ENCODE measurements around the gene ZDHHC20. TPM values are rescaled to one million over a fixed set of nuclear protein-coding genes. Genes with fewer than 3 reads are reported as not detected.

The ZDHHC20 gene
- total RNA-seq, 2 experiments from 2014 or later: 84.7 to 85.0 TPM

GRCh38 chr13:21347753-21348318, 111.3 kb downstream of the ZDHHC20 start:
- ChIA-PET POLR2A (no interaction called here), CTCF (interaction anchor here (1.5 kb wide), 1 partner anchor 50 kb away, joined by 4 read pairs; no protein-coding TSS in a partner anchor)
- H3K36me3 Mint-ChIP-seq (ENCODE audit: low read depth): no peaks in the 10 kb centered on the region
- DNase-seq: no peak
- no peak overlapping the region for H3K27ac Mint-ChIP-seq
- H3K4me3 Mint-ChIP-seq: no peak overlapping the region
- H3K27me3 Mint-ChIP-seq: no peaks in the 10 kb centered on the region
- H3K4me1 Mint-ChIP-seq: peaks cover 25% of the 10 kb centered on the region
- H3K9me3 Mint-ChIP-seq: no peaks in the 10 kb centered on the region

- Mint-ChIP-seq H3K4me3 (peak overlapping the region; percentile 68), H3K36me3 (ENCODE audit: low read depth) (no peaks in the 10 kb centered on the region), H3K27ac (peak overlapping the region; percentile 93), H3K9me3 (no peaks in the 10 kb centered on the region), H3K4me1 (peaks cover 32% of the 10 kb centered on the region), H3K27me3 (no peaks in the 10 kb centered on the region)
- ChIA-PET CTCF (interaction anchor here (1.6 kb wide), 1 partner anchor 11 kb away, joined by 10 read pairs; no protein-coding TSS in a partner anchor), POLR2A (interaction anchor here (0.6 kb wide), 2 partner anchors 401 to 763 kb away, joined by 3 to 11 read pairs; no protein-coding TSS in a partner anchor)
- DNase-seq: peak; percentile 55
These were observed 114.4 kb downstream of the ZDHHC20 start for GRCh38 chr13:21344662-21345176.

GRCh38 chr13:21343659-21344058, 115.4 kb downstream of the ZDHHC20 start:
- no peaks in the 10 kb centered on the region for H3K27me3 Mint-ChIP-seq
- H3K36me3 Mint-ChIP-seq (ENCODE audit: low read depth): no peaks in the 10 kb centered on the region
- H3K9me3 Mint-ChIP-seq: no peaks in the 10 kb centered on the region
- POLR2A ChIA-PET: no interaction called here
- H3K27ac Mint-ChIP-seq: peak overlapping the region; percentile 93
- CTCF ChIA-PET: interaction anchor here (0.6 to 1.6 kb wide), 4 partner anchors 12 to 45 kb away, joined by 3 to 10 read pairs (median 3); no protein-coding TSS in a partner anchor
- no peak for DNase-seq
- H3K4me1 Mint-ChIP-seq: peaks cover 32% of the 10 kb centered on the region
- H3K4me3 Mint-ChIP-seq: peak overlapping the region; percentile 68

DNA sequence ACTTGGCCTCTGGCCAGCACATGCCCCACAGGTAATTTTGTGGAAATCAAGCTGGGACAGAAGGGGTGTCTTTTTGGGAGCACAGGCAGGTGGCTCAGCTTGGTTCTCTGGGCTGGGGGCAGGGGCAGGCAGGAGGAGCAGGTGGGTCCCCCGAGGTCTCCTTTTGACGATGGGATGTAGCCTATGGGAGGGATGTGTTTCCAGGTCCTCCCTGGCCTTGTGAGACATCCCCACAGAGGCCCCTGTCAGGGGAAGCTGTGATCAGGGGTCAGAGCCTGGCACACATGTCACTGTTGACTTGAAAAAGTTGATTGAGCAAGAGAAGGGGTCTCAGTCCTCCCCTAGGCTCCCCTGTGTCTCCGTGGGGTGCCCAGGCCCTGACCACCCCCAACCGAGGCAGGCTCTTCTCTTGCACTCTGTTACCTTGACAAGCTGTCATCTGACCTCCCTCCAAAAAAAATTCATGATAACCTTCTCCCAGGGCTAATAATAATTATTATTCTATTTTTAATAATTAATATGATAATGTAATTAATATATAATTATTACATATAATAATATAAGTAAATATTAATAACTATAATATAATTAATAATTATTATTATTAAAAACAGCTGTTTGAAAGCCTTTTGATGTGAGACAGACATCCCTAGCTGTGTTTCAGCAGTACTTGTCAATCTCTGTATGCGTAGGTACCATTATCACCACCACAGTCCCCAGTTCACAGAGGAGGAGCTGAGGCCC, 116.2 kb downstream of the ZDHHC20 start:
- Mint-ChIP-seq H3K9me3 (no peaks in the 10 kb centered on the region), H3K36me3 (ENCODE audit: low read depth) (no peaks in the 10 kb centered on the region), H3K4me3 (peak overlapping the region; percentile 68), H3K27me3 (no peaks in the 10 kb centered on the region), H3K27ac (peak overlapping the region; percentile 93), H3K4me1 (peaks cover 32% of the 10 kb centered on the region)
- no peak for DNase-seq
- CTCF ChIA-PET: interaction anchor here (0.7 to 1.6 kb wide), 3 partner anchors 13 to 45 kb away, joined by 3 to 10 read pairs (median 3); no protein-coding TSS in a partner anchor
- POLR2A ChIA-PET: no interaction called here

DNA sequence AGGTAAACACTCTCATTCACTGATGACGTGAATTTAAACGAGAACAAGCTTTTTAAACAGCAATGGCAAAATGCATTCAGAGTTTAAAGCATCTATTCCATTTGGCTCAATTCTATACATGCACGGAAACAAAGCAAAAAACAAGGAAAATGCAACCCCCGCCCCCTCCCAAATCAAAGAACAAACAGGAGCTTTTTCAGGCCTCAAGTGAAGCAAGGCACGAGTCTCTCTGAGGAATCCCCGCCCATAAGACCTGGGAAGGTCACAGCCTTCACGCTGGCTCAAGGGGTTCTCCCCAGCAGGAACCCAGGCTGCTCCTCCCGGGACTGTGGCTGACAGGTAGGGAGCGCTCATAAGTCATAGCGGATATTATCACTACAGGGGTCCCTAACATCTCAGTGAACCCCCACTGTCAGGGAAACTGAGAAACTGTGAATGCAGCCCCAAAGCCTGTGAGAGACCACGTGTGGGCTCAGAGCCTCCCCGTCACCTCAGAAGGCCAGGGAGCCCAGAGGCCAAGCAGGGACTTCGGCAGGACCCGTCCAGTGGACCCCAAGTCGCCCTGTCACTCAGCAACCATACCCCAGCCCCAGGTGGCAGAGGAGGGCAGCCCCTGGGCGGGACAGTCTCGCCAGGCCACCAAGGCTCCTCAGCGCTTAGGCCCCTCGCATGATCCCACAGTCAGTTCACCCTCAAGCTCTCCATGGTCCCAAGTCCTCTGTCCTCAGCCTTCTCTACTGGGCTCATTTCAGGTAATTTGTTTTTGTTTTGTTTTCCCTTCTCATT, 117.3 kb downstream of the ZDHHC20 start:
- no peaks in the 10 kb centered on the region for H3K9me3 Mint-ChIP-seq
- H3K27ac Mint-ChIP-seq: no peak overlapping the region
- H3K36me3 Mint-ChIP-seq (ENCODE audit: low read depth): no peaks in the 10 kb centered on the region
- H3K4me3 Mint-ChIP-seq: no peak overlapping the region
- H3K27me3 Mint-ChIP-seq: no peaks in the 10 kb centered on the region
- H3K4me1 Mint-ChIP-seq: peaks cover 32% of the 10 kb centered on the region
- ChIA-PET CTCF (no interaction called here), POLR2A (no interaction called here)
- DNase-seq: no peak

- no peak overlapping the region for H3K4me3 Mint-ChIP-seq
- ChIA-PET POLR2A (no interaction called here), CTCF (no interaction called here)
- H3K36me3 Mint-ChIP-seq (ENCODE audit: low read depth): no peaks in the 10 kb centered on the region
- no peaks in the 10 kb centered on the region for H3K27me3 Mint-ChIP-seq
- no peak for DNase-seq
- no peaks in the 10 kb centered on the region for H3K9me3 Mint-ChIP-seq
- no peak overlapping the region for H3K27ac Mint-ChIP-seq
- H3K4me1 Mint-ChIP-seq: peaks cover 15% of the 10 kb centered on the region
These were observed 120.3 kb downstream of the ZDHHC20 start for GRCh38 chr13:21338639-21339278.

DNA sequence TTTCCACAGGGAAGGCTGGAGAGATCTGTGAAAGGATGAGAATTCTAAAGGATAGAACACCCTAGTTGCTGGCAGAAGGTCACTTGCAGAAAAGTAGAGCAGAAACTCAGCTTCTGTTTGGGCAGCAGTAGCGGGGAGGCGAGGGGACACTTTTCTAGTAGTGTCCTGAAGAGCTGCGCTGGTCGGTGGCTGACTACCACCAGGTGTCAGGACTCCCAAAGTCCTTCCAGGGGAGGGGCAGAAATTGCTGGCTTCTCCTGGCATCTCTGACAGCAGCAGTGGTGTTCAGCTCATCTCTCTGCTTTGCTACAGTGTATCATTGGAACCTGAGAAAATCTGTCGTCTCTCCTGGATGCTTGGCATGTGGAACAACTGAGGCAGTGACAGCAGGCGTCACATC, 120.9 kb downstream of the ZDHHC20 start:
- ChIA-PET CTCF (interaction anchor here (0.6 to 1.3 kb wide), 2 partner anchors 40 to 131 kb away, joined by 3 read pairs; no protein-coding TSS in a partner anchor), POLR2A (no interaction called here)
- Mint-ChIP-seq H3K4me1 (peaks cover 9% of the 10 kb centered on the region), H3K4me3 (no peak overlapping the region), H3K27ac (no peak overlapping the region), H3K27me3 (no peaks in the 10 kb centered on the region), H3K9me3 (no peaks in the 10 kb centered on the region), H3K36me3 (ENCODE audit: low read depth) (no peaks in the 10 kb centered on the region)
- no peak for DNase-seq

DNA sequence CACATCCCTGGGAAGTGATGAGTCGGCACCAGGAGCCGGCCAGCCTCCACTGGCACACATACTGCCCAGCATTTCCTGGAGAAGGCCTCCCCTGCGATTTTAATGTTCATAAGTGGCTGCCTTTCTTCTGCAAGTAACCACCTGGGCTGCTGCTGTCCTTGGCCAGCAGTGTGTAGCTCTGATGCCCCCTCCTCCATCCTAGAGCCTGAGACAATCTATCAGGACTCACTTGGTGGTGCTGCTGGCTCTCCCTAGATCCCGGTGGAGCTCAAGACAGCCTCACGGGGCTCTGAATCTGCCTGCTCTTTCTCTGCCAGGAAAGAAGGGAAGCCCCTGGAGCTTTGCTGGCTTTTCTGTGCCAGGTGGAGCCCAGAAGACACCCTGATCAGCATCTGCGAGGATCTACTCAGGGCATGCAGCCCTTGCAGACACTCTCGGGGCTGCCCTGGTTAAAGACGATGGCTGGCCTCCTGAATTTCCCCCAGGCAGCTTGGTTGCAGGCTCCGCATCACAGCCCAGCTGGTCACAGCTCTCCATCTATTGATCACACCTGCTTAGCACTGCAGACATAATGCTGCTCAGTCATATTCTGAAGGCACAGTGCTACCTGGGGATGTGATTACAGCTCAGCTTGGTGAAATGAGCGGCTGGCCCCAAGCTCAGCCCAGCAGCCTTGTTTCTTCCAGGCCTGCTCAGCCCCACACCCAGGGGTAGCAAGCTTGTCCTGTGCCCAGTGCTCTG, 122.3 kb downstream of the ZDHHC20 start:
- no peaks in the 10 kb centered on the region for H3K36me3 Mint-ChIP-seq (ENCODE audit: low read depth)
- ChIA-PET CTCF (interaction anchor here (1.3 kb wide), 1 partner anchor 39 kb away, joined by 3 read pairs; no protein-coding TSS in a partner anchor), POLR2A (interaction anchor here (0.6 kb wide), 1 partner anchor 14 kb away, joined by 4 read pairs; no protein-coding TSS in a partner anchor)
- no peaks in the 10 kb centered on the region for H3K9me3 Mint-ChIP-seq
- H3K27ac Mint-ChIP-seq: no peak overlapping the region
- no peaks in the 10 kb centered on the region for H3K27me3 Mint-ChIP-seq
- no peak for DNase-seq
- H3K4me3 Mint-ChIP-seq: no peak overlapping the region
- H3K4me1 Mint-ChIP-seq: peaks cover 2% of the 10 kb centered on the region

DNA sequence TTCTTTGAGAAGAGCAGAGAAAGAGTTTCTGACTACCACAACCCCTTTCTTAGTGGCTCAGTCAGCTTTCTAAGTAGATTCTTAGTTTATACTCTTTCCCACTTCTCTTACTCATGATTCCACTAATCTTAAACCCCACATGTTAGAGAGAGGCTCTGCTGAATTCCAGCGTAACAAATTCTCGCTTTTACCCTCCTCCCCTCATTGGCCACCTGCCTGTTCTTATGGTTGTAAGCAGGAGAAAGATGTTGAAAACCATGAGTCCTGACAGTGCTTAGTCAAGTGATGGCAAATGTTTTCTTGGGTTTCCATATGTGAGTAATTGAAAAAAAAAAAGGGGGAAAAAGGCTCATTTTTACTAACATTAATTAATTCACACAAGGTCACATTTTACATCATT, 125.9 kb downstream of the ZDHHC20 start:
- H3K27ac Mint-ChIP-seq: no peak overlapping the region
- H3K4me3 Mint-ChIP-seq: no peak overlapping the region
- no peaks in the 10 kb centered on the region for H3K36me3 Mint-ChIP-seq (ENCODE audit: low read depth)
- POLR2A ChIA-PET: no interaction called here
- H3K27me3 Mint-ChIP-seq: no peaks in the 10 kb centered on the region
- CTCF ChIA-PET: no interaction called here
- H3K9me3 Mint-ChIP-seq: no peaks in the 10 kb centered on the region
- no peak for DNase-seq
- peaks cover 28% of the 10 kb centered on the region for H3K4me1 Mint-ChIP-seq

- DNase-seq: peak; percentile 30
- Mint-ChIP-seq H3K36me3 (ENCODE audit: low read depth) (peaks cover 8% of the 10 kb centered on the region), H3K9me3 (no peaks in the 10 kb centered on the region), H3K4me3 (no peak overlapping the region), H3K27ac (peak overlapping the region; percentile 25), H3K4me1 (peaks cover 31% of the 10 kb centered on the region), H3K27me3 (no peaks in the 10 kb centered on the region)
- ChIA-PET CTCF (interaction anchor here (1.4 to 1.5 kb wide), 2 partner anchors 17 to 32 kb away, joined by 3 to 5 read pairs; no protein-coding TSS in a partner anchor), POLR2A (no interaction called here)
These were observed 128.8 kb downstream of the ZDHHC20 start for GRCh38 chr13:21330126-21330861.

- peak overlapping the region; percentile 1 for H3K27ac Mint-ChIP-seq
- POLR2A ChIA-PET: no interaction called here
- no peak overlapping the region for H3K4me3 Mint-ChIP-seq
- H3K27me3 Mint-ChIP-seq: no peaks in the 10 kb centered on the region
- peaks cover 8% of the 10 kb centered on the region for H3K36me3 Mint-ChIP-seq (ENCODE audit: low read depth)
- CTCF ChIA-PET: interaction anchor here (0.6 to 2.4 kb wide), 5 partner anchors 15 to 62 kb away, joined by 3 to 9 read pairs (median 3); no protein-coding TSS in a partner anchor
- H3K9me3 Mint-ChIP-seq: no peaks in the 10 kb centered on the region
- H3K4me1 Mint-ChIP-seq: peaks cover 31% of the 10 kb centered on the region
- DNase-seq: no peak
These were observed 130.1 kb downstream of the ZDHHC20 start for GRCh38 chr13:21328836-21329477.
